Measurements from ENCODE around the gene TRIM31. TPM values are rescaled to one million over a fixed set of nuclear protein-coding genes. Genes with fewer than 3 reads are reported as not detected.

The TRIM31 gene
- total and polyA plus RNA-seq, 10 of the 15 experiments (the other 5 are each of a cell fraction or from before 2014, with no cell fraction given) = 0.09 to 20.5 (median 0.31) TPM; not detected in 3

DNA sequence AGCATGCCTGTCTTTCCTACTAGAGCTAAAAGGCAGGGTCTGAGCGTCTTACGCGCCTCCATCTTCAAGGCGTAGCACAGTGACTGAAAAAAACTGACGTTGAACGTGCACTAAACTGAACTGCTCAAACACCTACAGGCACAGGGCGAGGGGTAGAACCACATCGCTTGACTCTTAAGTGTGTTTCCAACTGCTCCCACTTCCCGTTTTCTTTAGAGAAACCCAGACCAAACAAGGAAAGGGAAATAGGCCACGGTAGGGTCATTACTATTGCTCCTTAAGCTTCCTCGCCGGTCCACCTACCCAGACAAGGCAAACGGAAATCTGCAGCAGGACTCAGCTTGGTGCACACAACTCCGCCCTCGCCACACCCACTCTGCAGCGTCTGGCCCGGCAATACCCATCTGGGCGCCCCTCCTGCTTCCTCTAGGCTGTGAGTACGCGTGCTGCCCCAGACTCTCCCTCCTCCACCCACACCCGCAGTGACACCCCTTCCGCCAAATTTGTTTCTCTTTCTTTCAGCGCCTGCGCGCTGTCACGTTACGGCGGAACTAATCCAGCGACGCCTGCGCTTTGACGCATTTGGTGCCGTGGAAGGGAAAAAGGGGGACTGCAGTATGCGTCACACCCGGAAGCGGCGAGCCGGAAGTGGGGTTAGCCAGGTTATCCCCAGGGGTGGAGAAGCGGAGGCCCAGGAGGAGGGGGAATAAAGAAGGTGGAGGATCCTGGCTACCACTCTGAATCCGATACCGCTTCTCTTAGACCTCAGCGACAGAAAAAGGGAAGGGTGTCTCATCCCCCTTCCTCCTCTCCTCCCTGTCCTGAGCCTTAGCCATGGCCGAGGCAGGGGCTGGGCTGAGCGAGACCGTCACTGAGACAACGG, 46.1 kb downstream of the TRIM31 start, which contains the start of gene PPP1R11 (continued):
- TF ChIP-seq YY1 (IDR thresholded peaks at IDR 0.05; ENCODE audit: low read depth, low read length) = peak; percentile 77; the same call in 1 of the 2 replicates
- no peak for TF ChIP-seq PAX8 (IDR thresholded peaks at IDR 0.05)
- peak; percentile 57 for TF ChIP-seq RELA (IDR thresholded peaks at IDR 0.05; ENCODE audit: borderline replicate concordance, partially characterized antibody)
- TF ChIP-seq, protein P1, sequence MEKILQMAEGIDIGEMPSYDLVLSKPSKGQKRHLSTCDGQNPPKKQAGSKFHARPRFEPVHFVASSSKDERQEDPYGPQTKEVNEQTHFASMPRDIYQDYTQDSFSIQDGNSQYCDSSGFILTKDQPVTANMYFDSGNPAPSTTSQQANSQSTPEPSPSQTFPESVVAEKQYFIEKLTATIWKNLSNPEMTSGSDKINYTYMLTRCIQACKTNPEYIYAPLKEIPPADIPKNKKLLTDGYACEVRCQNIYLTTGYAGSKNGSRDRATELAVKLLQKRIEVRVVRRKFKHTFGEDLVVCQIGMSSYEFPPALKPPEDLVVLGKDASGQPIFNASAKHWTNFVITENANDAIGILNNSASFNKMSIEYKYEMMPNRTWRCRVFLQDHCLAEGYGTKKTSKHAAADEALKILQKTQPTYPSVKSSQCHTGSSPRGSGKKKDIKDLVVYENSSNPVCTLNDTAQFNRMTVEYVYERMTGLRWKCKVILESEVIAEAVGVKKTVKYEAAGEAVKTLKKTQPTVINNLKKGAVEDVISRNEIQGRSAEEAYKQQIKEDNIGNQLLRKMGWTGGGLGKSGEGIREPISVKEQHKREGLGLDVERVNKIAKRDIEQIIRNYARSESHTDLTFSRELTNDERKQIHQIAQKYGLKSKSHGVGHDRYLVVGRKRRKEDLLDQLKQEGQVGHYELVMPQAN (conservative IDR thresholded peaks at IDR 0.05) = peak; percentile 86
- no peak for TF ChIP-seq CBX3 (IDR thresholded peaks at IDR 0.05; ENCODE audit: borderline replicate concordance, low read depth)
- TF ChIP-seq, protein P2, sequence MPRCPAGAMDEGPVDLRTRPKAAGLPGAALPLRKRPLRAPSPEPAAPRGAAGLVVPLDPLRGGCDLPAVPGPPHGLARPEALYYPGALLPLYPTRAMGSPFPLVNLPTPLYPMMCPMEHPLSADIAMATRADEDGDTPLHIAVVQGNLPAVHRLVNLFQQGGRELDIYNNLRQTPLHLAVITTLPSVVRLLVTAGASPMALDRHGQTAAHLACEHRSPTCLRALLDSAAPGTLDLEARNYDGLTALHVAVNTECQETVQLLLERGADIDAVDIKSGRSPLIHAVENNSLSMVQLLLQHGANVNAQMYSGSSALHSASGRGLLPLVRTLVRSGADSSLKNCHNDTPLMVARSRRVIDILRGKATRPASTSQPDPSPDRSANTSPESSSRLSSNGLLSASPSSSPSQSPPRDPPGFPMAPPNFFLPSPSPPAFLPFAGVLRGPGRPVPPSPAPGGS (IDR thresholded peaks at IDR 0.05; ENCODE audit: borderline replicate concordance, insufficient read depth, low read depth, low read length, poor library complexity, severe bottlenecking) = peak; percentile 27
- TF ChIP-seq ZNF217 (IDR thresholded peaks at IDR 0.05) = no peak
- TF ChIP-seq CBFB (IDR thresholded peaks at IDR 0.05; ENCODE audit: low read depth) = no peak
- TF ChIP-seq, protein P3, sequence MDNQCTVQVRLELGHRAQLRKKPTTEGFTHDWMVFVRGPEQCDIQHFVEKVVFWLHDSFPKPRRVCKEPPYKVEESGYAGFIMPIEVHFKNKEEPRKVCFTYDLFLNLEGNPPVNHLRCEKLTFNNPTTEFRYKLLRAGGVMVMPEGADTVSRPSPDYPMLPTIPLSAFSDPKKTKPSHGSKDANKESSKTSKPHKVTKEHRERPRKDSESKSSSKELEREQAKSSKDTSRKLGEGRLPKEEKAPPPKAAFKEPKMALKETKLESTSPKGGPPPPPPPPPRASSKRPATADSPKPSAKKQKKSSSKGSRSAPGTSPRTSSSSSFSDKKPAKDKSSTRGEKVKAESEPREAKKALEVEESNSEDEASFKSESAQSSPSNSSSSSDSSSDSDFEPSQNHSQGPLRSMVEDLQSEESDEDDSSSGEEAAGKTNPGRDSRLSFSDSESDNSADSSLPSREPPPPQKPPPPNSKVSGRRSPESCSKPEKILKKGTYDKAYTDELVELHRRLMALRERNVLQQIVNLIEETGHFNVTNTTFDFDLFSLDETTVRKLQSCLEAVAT (IDR thresholded peaks at IDR 0.05) = peak; percentile 87; the same call in 1 of the 2 replicates
- TF ChIP-seq, protein P4, sequence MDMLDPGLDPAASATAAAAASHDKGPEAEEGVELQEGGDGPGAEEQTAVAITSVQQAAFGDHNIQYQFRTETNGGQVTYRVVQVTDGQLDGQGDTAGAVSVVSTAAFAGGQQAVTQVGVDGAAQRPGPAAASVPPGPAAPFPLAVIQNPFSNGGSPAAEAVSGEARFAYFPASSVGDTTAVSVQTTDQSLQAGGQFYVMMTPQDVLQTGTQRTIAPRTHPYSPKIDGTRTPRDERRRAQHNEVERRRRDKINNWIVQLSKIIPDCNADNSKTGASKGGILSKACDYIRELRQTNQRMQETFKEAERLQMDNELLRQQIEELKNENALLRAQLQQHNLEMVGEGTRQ (IDR thresholded peaks at IDR 0.05; ENCODE audit: borderline replicate concordance, low read depth, low read length) = no peak
- no peak; the same call in 1 of the 2 replicates for TF ChIP-seq RB1 (IDR thresholded peaks at IDR 0.05; ENCODE audit: borderline replicate concordance)
- no peak; the same call in 1 of the 2 replicates for TF ChIP-seq ZNF207 (IDR thresholded peaks at IDR 0.05; ENCODE audit: borderline replicate concordance)
- no peak; the same call in 1 of the 2 replicates for TF ChIP-seq LARP7 (IDR thresholded peaks at IDR 0.05)
- no peak for TF ChIP-seq IRF4 (IDR thresholded peaks at IDR 0.05; ENCODE audit: low read depth, low read length)
- peak; percentile 95 for TF ChIP-seq NR2F1 (conservative IDR thresholded peaks at IDR 0.05)
- no peak for TF ChIP-seq MYC (IDR thresholded peaks at IDR 0.05; ENCODE audit: insufficient read depth, insufficient read length, insufficient replicate concordance, low read length, severe bottlenecking)
- TF ChIP-seq, protein P5, sequence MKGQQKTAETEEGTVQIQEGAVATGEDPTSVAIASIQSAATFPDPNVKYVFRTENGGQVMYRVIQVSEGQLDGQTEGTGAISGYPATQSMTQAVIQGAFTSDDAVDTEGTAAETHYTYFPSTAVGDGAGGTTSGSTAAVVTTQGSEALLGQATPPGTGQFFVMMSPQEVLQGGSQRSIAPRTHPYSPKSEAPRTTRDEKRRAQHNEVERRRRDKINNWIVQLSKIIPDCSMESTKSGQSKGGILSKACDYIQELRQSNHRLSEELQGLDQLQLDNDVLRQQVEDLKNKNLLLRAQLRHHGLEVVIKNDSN (IDR thresholded peaks at IDR 0.05; ENCODE audit: borderline replicate concordance, extremely low read length, insufficient read depth, low read depth, low read length) = no peak
- TF ChIP-seq ZNF622 (IDR thresholded peaks at IDR 0.05) = no peak
- TF ChIP-seq, protein P6, sequence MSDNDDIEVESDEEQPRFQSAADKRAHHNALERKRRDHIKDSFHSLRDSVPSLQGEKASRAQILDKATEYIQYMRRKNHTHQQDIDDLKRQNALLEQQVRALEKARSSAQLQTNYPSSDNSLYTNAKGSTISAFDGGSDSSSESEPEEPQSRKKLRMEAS (IDR thresholded peaks at IDR 0.05; ENCODE audit: low read depth, low read length) = peak; percentile 92
- no peak for TF ChIP-seq SUZ12 (IDR thresholded peaks at IDR 0.05; ENCODE audit: unreplicated experiment)
- TF ChIP-seq NFYB (IDR thresholded peaks at IDR 0.05; ENCODE audit: insufficient read depth, low read depth, low read length) = no peak
- no peak for TF ChIP-seq NFYA (IDR thresholded peaks at IDR 0.05; ENCODE audit: borderline replicate concordance, low read depth, low read length)

Measured in GM12878 (cell line).